GM12873 (cell line): Measurements from ENCODE around the gene PDGFD.

Source experiments
- CTCF ChIP-seq: IDR thresholded peaks from 2 replicates; pipeline ENCODE4 v1.5.1; 2012; ENCODE audit warnings: low read depth, mild to moderate bottlenecking, moderate library complexity, low read length, control low read depth; ENCODE audit not compliant: insufficient read depth; ENCODE audit errors: missing control alignments

PDGFD gene

GRCh38 chr11:103944251-103944940 is 219.6 kb downstream of the PDGFD start:
- no peak for TF ChIP-seq CTCF

DNA sequence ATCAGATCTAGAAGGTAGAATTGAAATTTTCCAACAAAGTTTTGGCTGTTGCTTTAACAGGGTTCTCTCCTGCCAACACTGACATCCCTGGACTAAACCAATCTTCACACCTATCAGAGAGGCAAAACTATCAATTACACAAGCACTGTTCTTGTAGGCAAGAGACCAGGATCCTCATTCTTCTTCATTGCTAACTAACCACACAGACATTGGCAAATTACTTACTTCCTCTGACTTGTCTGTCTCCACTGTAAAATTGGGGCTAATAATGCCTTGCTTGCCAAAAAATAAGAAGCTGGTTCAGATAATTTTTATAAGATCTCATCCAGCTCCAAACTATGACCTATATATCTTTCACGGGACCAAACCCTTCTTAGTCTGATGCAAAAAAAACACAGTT is 221.3 kb downstream of the PDGFD start:
- TF ChIP-seq CTCF, result no peak

DNA sequence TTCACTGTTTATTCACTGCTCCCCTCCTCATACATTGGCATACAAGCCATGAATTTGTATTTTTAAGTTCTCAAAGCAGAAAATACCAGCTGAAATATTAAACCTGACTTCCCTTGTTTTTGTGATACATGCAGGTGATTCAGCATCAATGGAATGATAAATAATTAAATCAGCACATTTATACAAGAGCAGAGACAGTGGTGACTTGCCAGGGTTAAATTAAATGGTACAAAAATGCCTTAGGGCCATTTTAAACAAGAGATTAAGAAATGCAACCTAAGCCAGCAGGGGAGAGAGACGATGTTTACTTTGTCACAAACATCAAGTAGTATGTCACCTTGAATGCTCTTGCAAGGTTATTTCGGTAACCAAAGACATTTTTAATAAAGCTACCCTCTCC is 223.4 kb downstream of the PDGFD start:
- TF ChIP-seq CTCF, result no peak

GRCh38 chr11:103939694-103940093 is 224.3 kb downstream of the PDGFD start:
- no peak for TF ChIP-seq CTCF

DNA sequence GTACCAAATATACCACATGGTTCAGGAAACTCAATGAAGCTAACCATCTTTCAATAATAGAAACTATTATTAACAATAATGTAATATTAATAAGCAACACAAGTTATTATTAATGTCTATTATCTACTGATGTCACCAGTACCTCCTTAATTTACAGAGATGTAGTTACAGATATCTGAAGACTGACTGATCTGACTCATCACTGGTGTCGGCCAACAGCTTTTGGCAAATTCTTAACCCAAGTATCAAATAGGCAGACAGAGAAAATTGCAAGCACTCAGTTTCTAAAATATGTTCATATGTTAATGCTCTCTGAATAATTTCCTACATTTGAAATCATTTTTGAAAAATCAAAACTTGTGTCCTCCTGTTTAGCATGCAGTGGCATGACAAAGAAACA is 227.9 kb downstream of the PDGFD start:
- TF ChIP-seq CTCF, result no peak

GRCh38 chr11:103935219-103935618 is 228.7 kb downstream of the PDGFD start:
- TF ChIP-seq CTCF, result no peak

- TF ChIP-seq CTCF, result no peak
Observed at GRCh38 chr11:103929170-103929903, 234.6 kb downstream of the PDGFD start.
